Smooth muscle cell (in vitro differentiated cells): ENCODE results near the gene CELSR2. TPM values are rescaled to one million over a fixed set of nuclear protein-coding genes. Genes with fewer than 3 reads are reported as not detected.
"Not testable (repeated sequence)": the region's sequence is repeated elsewhere in the genome, so short reads cannot be mapped to it uniquely, and the experiment has no call there.

Experiments used
- DNase-seq: peaks from one replicate; lab custom pipeline; 2025; ENCODE audit not compliant: unreplicated experiment; lab: John Stamatoyannopoulos, UW
- H2AFZ ChIP-seq: fragments of 200-600 bp; sonication (generic); 2 replicates; pipeline ENCODE4 v1.6.0; 2016; ENCODE audit warnings: antibody characterized with exemption, low read depth, mild to moderate bottlenecking
- H3F3A ChIP-seq: fragments of 200-600 bp; sonication (generic); 2 replicates; pipeline ENCODE4 v1.6.0; 2017; ENCODE audit warnings: antibody characterized with exemption, low read depth
- H3K27ac ChIP-seq: fragments of 200-600 bp; sonication (generic); 2 replicates; pipeline ENCODE4 v1.5.1; 2016; ENCODE audit warnings: low read depth, mild to moderate bottlenecking
- H3K27me3 ChIP-seq: fragments of 200-600 bp; sonication (generic); 2 replicates; pipeline ENCODE4 v1.6.1; 2016; ENCODE audit warnings: low read depth, mild to moderate bottlenecking
- H3K36me3 ChIP-seq: fragments of 200-600 bp; sonication (generic); 2 replicates; pipeline ENCODE4 v1.5.1; 2016; ENCODE audit warnings: low read depth
- H3K4me1 ChIP-seq: fragments of 200-600 bp; sonication (generic); 2 replicates; pipeline ENCODE4 v1.5.1; 2016; ENCODE audit warnings: low read depth
- H3K4me2 ChIP-seq: fragments of 200-600 bp; sonication (generic); 2 replicates; pipeline ENCODE4 v1.6.0; 2016; ENCODE audit warnings: mild to moderate bottlenecking
- H3K4me3 ChIP-seq: fragments of 200-600 bp; sonication (generic); 2 replicates; pipeline ENCODE4 v1.5.1; 2016; ENCODE audit warnings: mild to moderate bottlenecking
- H3K79me2 ChIP-seq: fragments of 200-600 bp; sonication (generic); 2 replicates; pipeline ENCODE4 v1.6.0; 2016; ENCODE audit warnings: low read depth, mild to moderate bottlenecking
- H3K9ac ChIP-seq: fragments of 200-600 bp; sonication (generic); 2 replicates; pipeline ENCODE4 v1.6.0; 2016; ENCODE audit warnings: low read depth
- H3K9me3 ChIP-seq: fragments of 200-600 bp; sonication (generic); replicated peaks from 2 replicates; pipeline ENCODE4 v1.5.1; 2016; ENCODE audit warnings: low read depth
- H4K20me1 ChIP-seq: fragments of 200-600 bp; sonication (generic); 2 replicates; pipeline ENCODE4 v1.6.0; 2016; ENCODE audit warnings: low read depth
- CTCF ChIP-seq: fragments of 200-600 bp; sonication (generic); IDR thresholded peaks from 2 replicates; pipeline ENCODE4 v1.5.1; 2017; ENCODE audit warnings: borderline replicate concordance, mild to moderate bottlenecking, antibody characterized with exemption; ENCODE audit not compliant: insufficient read depth, poor library complexity, severe bottlenecking
- WGBS: methylation state at CpG from one replicate; pipeline ENCODE4 v1.1.7; 2016; ENCODE audit warnings: low lambda C conversion rate; 5-methylcytosine and 5-hydroxymethylcytosine counted together
- polyA plus RNA-seq: library from polyadenylated mRNA; unstranded; fragments of >200 nt; fragmentation: Nextera tagmentation; extraction: Ambion mirVana; gene quantifications from 2 replicates; pipeline ENCODE4 v1.2.1, GENCODE V29; 2016
- total RNA-seq: library from RNA; depleted of rRNA; stranded (reverse); fragments of >200 nt; gene quantifications from 2 replicates; pipeline ENCODE4 v1.2.3, GENCODE V29; 2014

Gene CELSR2
- total and polyA plus RNA-seq, 2 experiments from 2014 or later = 1.8 to 3.6 TPM

- Histone ChIP-seq H2AFZ (peak within 1 kb of the TSS; percentile 76), H3K79me2 (peaks cover 15% of the 10 kb centered on the region), H4K20me1 (no peaks in the 10 kb centered on the region), H3K27ac (peak within 1 kb of the TSS; percentile 51), H3K4me1 (no peaks in the 10 kb centered on the region), H3K36me3 (no peaks in the 10 kb centered on the region), H3K4me2 (peak within 1 kb of the TSS; percentile 86), H3F3A (no peaks in the 10 kb centered on the region), H3K4me3 (peak within 1 kb of the TSS; percentile 81), H3K9me3 (no peaks in the 10 kb centered on the region), H3K9ac (peak within 1 kb of the TSS; percentile 31), H3K27me3 (no peaks in the 10 kb centered on the region)
- peak; percentile 88 for DNase-seq
- peak; percentile 26 for TF ChIP-seq CTCF
- WGBS = 2% methylated on average over 49 of the region's 56 CpGs
These were observed 33.8 kb downstream of the CELSR2 start, which contains the start of gene PSRC1 for GRCh38 chr1:109282952-109283747. TSS of gene PSRC1 (minus strand) at chr1:109283145.

DNA sequence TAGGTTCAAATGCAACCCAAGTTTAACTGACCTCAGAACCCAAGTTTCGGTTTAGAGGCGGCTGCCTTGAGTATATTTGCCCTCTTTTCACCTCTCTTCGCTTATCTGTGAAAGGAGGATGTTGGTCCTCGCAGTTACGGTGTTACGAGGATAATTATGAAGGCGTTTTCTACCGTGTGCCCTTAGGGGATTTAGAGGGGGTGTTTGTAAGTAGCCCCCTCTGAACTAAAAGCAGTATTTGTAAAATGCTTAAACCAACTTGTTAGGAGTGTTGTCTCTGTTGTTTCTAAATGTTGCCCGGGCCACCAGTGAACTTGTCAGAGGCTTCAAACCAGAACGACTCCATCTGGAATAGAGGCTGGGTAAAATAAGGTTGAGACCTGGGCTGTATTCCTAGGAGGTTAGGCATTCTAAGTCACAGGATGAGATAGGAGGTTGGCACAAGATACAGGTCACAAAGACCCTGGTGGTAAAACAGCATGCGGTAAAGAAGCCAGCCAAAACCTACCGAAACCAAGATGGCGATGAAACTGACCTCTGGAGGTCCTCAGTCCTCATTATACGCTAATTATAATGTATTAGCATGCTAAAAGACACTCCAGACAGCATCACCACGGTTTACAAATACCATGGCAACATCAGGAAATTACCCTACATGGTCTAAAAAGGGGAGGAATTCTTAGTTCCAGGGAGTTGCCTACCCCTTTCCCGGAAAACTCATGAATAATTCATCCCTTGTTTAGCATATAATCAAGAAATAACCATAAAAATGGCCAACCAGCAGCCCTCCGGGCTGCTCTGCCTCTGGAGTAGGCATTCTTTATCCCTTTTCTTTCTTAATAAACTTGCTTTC is 34.6 kb downstream of the CELSR2 start:
- WGBS = 54% methylated on average over 17 of the region's 17 CpGs
- Histone ChIP-seq H3K4me3 (peak overlapping the region; percentile 81), H3K79me2 (peaks cover 15% of the 10 kb centered on the region), H3F3A (no peaks in the 10 kb centered on the region), H3K4me1 (no peaks in the 10 kb centered on the region), H3K27ac (peak overlapping the region; percentile 51), H4K20me1 (no peaks in the 10 kb centered on the region), H3K9ac (peak overlapping the region; percentile 26), H3K9me3 (no peaks in the 10 kb centered on the region), H3K36me3 (no peaks in the 10 kb centered on the region), H2AFZ (peak overlapping the region; percentile 76), H3K27me3 (no peaks in the 10 kb centered on the region), H3K4me2 (peak overlapping the region; percentile 86)
- no peak for DNase-seq
- no peak for TF ChIP-seq CTCF

GRCh38 chr1:109286762-109287161 is 37.4 kb downstream of the CELSR2 start:
- H3K27me3 ChIP-seq, DNase-seq, H3K9me3 ChIP-seq, H3K4me2 ChIP-seq, H3K36me3 ChIP-seq, H3K4me3 ChIP-seq, H3K9ac ChIP-seq, H3F3A ChIP-seq, H4K20me1 ChIP-seq, H3K27ac ChIP-seq, H3K4me1 ChIP-seq, H2AFZ ChIP-seq: not testable (repeated sequence)
- WGBS = 61% methylated on average over 5 of the region's 5 CpGs
- peaks cover 12% of the 10 kb centered on the region for H3K79me2 ChIP-seq

DNA sequence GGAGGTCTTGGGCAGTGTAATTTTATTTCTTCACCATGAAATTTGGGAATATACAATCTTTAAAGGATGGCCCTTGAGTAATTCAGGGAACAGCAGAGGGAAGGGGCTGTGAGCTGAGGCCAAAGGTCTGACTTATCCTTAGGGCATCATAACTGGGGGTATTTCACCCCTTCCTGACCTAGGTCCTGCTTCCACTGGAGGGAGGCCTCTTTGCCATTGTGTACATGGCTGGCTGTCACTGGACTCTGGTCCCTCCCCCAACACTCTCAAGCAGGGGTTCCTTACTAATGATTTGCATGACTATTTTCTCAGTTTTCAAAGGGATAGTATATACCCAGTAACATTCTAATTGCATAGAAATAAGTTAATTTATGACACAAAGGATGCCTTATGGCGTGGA is 40.8 kb downstream of the CELSR2 start:
- no peak overlapping the region for H2AFZ ChIP-seq
- no peaks in the 10 kb centered on the region for H3K4me1 ChIP-seq
- H3K36me3 ChIP-seq = no peaks in the 10 kb centered on the region
- no peaks in the 10 kb centered on the region for H3K27me3 ChIP-seq
- no peak overlapping the region for H3K27ac ChIP-seq
- TF ChIP-seq CTCF = no peak
- no peaks in the 10 kb centered on the region for H4K20me1 ChIP-seq
- no peak overlapping the region for H3K4me2 ChIP-seq
- H3K4me3 ChIP-seq = no peak overlapping the region
- H3K79me2 ChIP-seq = no peaks in the 10 kb centered on the region
- no peaks in the 10 kb centered on the region for H3K9me3 ChIP-seq
- DNase-seq = no peak
- 96% methylated on average over 1 of the region's 1 CpG for WGBS
- H3K9ac ChIP-seq = no peak overlapping the region
- H3F3A ChIP-seq = no peaks in the 10 kb centered on the region
